GM12892 (cell line): ENCODE data around the gene PDS5B.
"Not testable (repeated sequence)": the region's sequence is repeated elsewhere in the genome, so short reads cannot be mapped to it uniquely, and the experiment has no call there.

Experiments used
- DNase-seq: peaks from one replicate; pipeline ENCODE4 v3.0.0; 2011; ENCODE audit not compliant: insufficient read length
- FAIRE-seq: peaks from 2 replicates; lab custom pipeline; 2011; peaks lifted over from hg19 to GRCh38; lab: Jason Lieb, UNC
- POLR2A ChIP-seq: IDR thresholded peaks from 2 replicates; pipeline ENCODE4 v1.6.1; 2011; ENCODE audit warnings: low read depth, low read length, control low read depth
- POLR2AphosphoS5 ChIP-seq: IDR thresholded peaks from 2 replicates; pipeline ENCODE4 v1.6.1; 2011; ENCODE audit warnings: low read depth, low read length, control low read depth
- TAF1 ChIP-seq: IDR thresholded peaks from 2 replicates; pipeline ENCODE4 v1.6.1; 2011; ENCODE audit warnings: low read depth, mild to moderate bottlenecking, control low read depth, low read length, borderline replicate concordance

Gene PDS5B

DNA sequence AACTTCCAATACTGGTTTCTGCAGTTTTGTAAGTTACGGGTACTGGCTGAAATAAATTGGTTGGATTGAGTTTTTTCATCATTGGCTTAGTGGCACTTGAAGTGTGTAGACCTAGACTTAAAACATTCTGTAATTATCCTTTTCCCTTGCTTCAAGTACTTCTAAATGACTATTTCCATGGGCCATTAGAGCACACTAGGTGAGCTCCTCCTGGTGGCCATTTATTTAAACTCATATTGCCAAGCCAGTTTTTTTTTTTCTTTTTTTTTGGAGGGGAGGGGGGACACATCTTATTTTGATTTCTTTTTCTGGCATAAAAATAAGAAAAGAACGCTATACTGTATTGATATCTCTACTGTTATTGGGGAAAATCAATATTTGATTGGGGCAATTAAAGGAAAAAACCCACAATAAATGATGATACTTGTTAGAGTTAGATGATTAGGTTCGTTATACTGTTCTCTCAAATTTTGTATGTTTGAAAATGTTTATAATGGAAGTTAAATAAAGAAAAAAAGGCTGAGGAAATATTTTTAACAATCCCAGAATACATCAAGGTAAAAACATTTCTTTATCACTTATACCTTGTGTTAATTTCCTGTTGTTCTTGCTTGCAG is 82.9 kb downstream of the PDS5B start:
- TF ChIP-seq POLR2AphosphoS5 (no peak), TAF1 (no peak), POLR2A (no peak)
- DNase-seq (no peak), FAIRE-seq (peak; percentile 54)

DNA sequence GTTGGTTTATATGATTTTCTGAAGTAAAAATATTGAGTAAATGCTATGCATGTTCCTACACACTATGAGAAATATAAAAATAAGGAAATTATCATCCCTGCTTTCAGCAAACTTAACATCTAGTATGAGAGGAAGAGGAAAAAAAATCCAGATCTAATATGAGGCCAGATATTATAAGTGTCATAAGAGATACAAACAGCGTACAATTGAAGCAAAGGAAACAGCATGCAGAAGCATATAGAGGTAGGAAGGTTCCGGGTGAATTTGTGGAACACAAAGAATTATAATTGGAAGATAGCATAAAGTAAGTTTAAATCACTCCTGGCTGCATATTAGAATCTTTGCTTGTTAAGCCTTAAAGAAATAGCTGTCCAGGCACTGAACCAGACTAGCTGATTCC is 88.3 kb downstream of the PDS5B start:
- no peak for TF ChIP-seq POLR2AphosphoS5
- no peak for TF ChIP-seq POLR2A
- no peak for TF ChIP-seq TAF1
- FAIRE-seq (no peak), DNase-seq (no peak)

DNA sequence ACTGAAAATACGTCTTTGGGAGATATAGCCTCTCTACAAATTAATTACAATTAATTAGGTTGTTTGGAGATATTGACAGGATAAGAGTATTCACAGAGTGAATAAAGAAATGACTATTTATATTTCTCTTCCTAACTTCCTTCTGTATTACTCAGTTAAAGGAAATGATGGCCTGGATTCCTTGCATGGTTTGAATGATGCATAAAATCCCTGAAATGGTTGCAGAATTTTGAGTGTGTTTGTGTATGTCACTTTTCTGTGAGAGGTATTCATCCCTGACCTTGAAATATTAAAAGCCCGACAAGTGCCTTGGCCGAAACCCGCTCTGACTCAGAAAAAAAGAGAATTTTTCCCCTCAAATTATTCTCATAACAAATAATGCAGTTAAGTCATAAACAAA is 90.0 kb downstream of the PDS5B start:
- TF ChIP-seq POLR2A (no peak), TAF1 (no peak), POLR2AphosphoS5 (no peak)
- DNase-seq: no peak
- no peak for FAIRE-seq

DNA sequence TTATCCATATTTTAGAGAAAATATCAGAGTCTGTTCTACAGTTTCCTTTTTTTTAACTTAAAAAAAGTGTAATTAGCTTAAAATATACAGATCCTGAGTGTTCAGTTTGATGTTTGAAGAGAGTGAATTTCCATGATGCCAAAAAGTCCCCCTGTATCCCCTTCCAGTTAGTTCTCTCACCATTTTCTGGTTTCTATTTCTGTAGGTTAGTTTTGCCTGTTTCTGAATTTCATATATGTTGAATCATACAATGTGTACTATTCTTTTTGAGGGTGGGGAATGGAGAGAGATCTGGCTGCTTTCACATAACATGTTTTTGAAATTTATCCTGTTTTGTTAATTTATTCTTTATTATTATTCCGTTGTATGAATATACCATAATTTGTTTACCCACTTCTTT is 95.9 kb downstream of the PDS5B start:
- FAIRE-seq (no peak), DNase-seq (no peak)
- TF ChIP-seq TAF1 (no peak), POLR2AphosphoS5 (no peak), POLR2A (no peak)

DNA sequence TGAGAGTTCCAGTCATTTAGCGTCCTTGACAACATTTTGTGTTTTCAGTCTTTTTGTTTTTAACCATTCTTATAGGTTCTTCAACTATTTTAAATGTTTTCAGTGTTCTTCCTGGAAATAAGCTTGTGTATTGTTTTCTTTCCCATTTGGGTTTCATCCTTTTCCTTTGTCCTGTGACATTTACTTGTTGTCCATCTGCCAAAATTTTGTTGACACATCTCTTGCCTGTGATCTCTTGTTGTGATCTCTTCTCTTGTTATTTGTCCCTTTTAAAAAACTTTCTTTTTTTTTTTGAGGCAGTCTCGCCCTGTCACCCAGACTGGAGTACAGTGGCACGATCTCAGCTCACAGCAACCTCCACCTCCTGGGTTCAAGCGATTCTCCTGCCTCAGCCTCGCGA is 96.5 kb downstream of the PDS5B start:
- DNase-seq: no peak
- FAIRE-seq: no peak
- TF ChIP-seq POLR2AphosphoS5: no peak

DNA sequence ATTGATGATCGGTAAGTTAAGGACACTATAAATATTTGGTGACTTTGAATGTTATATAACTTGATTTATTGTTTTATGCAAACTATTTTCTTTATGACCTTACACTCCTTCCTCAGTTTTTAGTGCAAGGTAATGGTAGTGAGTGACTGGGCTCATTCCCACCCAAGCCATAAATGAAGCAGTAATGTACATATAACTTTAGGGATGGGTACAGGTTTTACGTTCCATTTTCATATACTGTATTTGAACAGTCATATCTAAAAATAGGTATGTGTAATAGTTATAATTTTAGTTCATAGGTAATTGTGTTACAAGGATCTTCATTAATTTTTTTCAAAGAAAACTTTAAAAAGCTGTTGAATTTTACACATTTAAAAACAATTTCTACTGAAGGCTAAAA is 101.0 kb downstream of the PDS5B start:
- no peak for FAIRE-seq
- no peak for TF ChIP-seq POLR2A
- TF ChIP-seq TAF1: no peak
- TF ChIP-seq POLR2AphosphoS5: no peak
- DNase-seq: no peak

DNA sequence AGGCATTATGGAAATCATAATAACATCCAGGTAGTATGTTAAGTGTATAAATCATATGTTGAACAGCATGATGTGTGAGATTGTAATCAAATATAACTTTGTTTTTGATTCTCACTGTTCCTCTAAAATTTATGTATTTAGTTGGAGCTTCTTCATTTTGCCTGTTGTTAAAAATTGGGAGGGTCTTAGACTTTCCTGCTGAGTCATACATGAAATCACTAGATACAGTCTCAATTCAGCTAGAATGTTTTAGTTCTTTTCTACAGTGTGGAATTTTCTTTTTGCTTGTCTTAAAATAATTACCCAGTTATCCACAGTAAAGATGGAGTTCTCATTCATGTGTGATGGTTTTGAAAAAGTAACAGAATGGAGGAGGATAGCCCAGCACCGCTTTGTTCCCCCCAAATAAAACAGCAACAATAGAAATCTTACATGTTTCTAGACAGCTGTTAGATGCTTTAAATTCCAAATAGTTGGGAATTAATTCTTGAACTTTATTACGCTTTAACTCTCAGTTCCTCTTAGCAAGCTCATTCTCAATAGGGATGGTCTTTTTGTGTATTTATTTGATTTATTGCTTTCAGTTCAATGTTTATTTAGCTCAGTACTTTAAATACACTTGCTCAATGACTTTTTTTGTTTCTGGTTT is 109.5 kb downstream of the PDS5B start:
- no peak for TF ChIP-seq POLR2A
- TF ChIP-seq POLR2AphosphoS5: no peak
- TF ChIP-seq TAF1: no peak
- FAIRE-seq (no peak), DNase-seq (no peak)

DNA sequence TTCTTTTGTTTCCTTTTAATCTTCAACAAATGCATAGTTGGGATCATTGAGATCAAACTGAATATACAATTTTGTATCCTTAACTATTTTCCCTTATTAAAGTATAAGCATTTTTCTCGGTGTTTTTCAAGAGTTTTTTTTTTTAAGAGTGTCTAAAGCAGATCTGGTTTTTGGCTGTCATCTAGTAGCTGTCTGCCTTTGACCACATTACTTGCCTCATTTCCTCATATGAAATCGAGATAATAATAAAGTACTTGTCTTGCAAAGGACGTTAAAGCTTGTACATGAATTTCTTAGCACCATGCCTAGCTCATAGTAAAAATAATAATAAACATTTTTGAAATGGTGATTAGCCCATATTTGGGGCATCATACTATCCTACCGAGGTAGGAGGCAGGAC is 121.2 kb downstream of the PDS5B start:
- FAIRE-seq (no peak), DNase-seq (no peak)
- no peak for TF ChIP-seq TAF1
- no peak for TF ChIP-seq POLR2A
- no peak for TF ChIP-seq POLR2AphosphoS5

DNA sequence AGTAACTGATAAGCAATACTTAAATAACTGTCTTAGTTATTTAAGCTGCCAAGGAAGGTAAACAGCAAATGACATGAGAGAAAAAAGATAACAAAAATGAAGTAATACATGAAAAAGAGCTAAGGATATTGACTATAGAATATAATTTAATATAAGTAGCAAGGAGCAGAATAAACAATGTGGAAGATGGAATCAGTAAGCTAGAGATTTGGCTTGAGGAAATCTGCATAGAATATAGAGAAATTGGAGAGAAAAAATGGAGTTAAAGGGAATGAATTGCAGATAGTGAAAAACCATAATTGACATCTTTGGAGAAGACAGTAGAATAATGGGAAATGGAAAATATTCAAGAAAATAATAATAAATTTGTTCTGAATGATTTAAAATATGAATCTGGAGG is 127.1 kb downstream of the PDS5B start:
- TF ChIP-seq POLR2AphosphoS5: no peak
- no peak for TF ChIP-seq POLR2A
- DNase-seq: no peak
- no peak for FAIRE-seq

DNA sequence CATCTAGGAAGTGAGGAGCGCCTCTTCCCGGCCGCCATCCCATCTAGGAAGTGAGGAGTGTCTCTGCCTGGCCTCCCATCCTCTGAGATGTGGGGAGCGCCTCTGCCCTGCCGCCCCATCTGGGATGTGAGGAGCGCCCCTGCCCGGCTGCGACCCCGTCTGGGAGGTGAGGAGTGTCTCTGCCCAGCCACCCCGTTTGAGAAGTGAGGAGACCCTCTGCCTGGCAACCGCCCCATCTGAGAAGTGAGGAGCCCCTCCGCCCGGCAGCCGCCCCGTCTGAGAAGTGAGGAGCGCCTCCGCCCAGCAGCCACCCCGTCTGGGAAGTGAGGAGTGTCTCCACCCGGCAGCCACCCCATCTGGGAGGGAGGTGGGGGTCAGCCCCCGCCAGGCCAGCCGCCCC is 129.9 kb downstream of the PDS5B start:
- not testable (repeated sequence) for DNase-seq, FAIRE-seq

DNA sequence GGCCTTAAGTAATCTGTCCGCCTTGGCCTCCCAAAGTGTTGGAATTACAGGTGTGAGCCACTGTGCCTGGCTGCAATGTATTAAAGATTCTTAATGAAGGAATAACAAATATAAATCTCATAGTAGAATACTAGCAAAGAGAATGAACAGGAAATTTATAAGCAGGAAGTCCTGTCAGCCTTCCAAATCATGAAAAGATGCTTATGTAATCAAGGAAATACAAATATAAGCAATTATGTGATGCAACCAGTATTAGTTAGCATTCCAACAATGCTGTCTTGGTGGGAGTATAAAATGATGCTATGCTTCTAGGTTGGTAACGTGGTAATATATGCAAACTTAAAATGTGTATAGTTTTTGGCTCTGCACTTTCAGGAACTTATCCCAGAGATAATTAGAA is 133.8 kb downstream of the PDS5B start:
- FAIRE-seq (no peak), DNase-seq (no peak)
- no peak for TF ChIP-seq POLR2AphosphoS5
- no peak for TF ChIP-seq TAF1
- no peak for TF ChIP-seq POLR2A

DNA sequence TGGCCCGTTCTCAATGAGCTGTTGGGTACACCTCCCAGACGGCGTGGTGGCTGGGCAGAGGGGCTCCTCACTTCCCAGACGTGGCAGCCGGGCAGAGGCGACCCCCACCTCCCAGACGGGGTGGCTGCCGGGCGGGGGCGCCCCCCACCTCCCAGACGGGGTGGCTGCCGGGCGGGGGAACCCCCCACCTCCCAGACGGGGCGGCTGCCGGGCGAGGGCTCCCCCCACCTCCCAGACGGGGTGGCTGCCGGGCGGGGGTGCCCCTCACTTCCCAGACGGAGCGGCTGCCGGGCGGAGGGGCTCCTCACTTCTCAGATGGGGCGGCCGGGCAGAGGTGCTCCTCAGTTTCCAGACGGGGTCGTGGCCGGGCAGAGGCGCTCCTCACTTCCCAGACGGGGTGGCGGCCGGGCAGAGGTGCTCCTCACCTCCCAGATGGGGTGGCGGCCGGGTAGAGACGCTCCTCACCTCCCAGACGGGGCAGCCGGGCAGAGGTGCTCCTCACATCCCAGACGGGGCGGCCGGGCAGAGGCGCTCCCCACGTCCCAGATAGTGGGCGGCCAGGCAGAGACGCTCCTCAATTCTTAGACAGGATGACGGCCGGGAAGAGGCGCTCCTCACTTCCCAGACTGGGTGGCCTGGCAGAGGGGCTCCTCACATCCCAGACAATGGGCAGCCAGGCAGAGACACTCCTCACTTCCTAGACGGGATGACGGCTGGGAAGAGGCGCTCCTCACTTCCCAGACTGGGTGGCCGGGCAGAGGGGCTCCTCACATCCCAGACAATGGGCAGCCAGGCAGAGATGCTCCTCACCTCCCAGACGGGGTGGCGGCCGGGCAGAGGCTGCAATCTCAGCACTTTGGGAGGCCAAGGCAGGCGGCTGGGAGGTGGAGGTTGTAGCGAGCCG is 135.1 kb downstream of the PDS5B start:
- DNase-seq, FAIRE-seq: not testable (repeated sequence)
